Adipose tissue (tissue), 3 donors: ENCODE data around the gene EPHA10. TPM values are rescaled to one million over a fixed set of nuclear protein-coding genes. Genes with fewer than 3 reads are reported as not detected.

Source experiments
- H3K27ac ChIP-seq: one replicate; pipeline ENCODE4 v1.5.1; 2013; ENCODE audit warnings: low read depth, low read length
- WGBS, 3 donors: extraction: QIAGEN DNeasy Blood & Tissue Kit; methylation state at CpG; one replicate each; pipeline ENCODE4 v1.1.7; 2013; 5-methylcytosine and 5-hydroxymethylcytosine counted together
- polyA plus RNA-seq, 3 donors: library from polyadenylated mRNA; stranded (reverse); fragments of 200-250 nt; gene quantifications; one replicate each; pipeline ENCODE4 v1.2.3, GENCODE V29; 2013
- donor health status: healthy with polysubstance abuse.
- donor health status: Bipolar disorder and iron deficiency.
- donor health status: healthy.

Gene EPHA10
- polyA plus RNA-seq, 3 donors, result 0.04 to 2.0 (median 0.90) TPM

DNA sequence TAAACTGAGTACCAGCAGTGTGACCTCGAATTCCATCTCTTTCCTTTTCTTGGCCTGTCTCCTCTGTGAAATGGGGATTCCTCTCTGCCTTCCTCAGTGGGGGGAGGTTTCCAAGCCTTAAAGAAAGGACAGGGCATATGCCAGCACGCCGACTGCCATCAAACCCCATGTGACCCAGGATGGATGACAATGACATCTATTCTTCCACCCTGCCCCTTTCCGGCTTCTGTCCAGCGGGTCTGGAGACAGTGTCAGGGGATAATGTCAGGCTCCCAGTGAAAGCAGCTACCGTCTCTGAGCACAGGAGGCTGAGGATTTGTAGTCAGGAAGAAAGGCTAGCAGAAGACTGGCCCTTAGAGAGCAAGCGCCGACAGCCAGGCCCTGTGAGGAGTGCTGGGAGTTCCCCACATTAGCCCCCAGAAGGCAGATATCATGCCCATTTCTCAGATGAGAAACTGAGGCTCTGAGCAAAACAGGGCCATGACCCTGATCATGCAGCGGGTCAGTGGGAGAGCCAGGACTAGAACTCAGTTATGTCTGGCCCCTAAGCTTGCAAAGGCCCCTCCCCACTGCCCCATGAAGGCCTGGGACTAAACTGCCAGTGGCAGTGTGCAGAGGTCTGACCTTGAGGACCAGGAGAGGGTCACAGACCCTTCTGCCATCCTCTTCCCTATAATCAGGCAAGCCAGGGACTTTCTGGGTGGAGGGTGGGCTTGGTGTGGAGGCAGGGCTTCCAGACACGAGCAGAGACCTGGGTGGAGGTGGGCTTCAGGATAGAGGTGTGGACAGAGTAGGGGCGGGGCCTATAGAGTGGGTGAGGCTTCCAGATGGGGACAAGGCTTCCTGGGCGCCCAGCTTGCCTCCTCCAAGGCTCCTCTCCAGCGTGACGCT, 42.5 kb downstream of the EPHA10 start:
- WGBS, 3 donors, result 72 to 84% (median 80%) methylated on average over 14 of the region's 14 CpGs
- H3K27ac ChIP-seq, result no peak overlapping the region

DNA sequence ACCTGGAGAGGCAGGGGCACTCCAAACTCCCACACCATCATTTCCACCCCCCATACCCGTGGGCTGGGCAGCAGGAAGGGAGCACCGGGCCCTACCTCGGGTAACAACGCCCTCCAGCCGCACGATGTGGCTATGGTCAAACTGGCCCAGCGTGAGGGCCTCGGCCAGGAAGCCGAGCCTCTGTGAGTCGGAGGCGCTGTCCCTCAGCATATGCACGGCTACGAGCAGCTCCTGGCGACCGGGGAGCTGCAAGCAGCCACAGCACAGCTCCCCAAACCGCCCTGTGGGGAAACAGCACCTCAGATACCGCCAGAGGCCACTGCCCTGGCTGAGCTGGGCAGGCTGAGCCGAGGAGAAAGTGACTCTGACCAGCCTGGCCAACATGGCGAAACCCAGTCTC, 43.4 kb downstream of the EPHA10 start:
- 54 to 61% (median 57%) methylated on average over 19 of the region's 19 CpGs for WGBS, 3 donors
- H3K27ac ChIP-seq, result no peak overlapping the region

DNA sequence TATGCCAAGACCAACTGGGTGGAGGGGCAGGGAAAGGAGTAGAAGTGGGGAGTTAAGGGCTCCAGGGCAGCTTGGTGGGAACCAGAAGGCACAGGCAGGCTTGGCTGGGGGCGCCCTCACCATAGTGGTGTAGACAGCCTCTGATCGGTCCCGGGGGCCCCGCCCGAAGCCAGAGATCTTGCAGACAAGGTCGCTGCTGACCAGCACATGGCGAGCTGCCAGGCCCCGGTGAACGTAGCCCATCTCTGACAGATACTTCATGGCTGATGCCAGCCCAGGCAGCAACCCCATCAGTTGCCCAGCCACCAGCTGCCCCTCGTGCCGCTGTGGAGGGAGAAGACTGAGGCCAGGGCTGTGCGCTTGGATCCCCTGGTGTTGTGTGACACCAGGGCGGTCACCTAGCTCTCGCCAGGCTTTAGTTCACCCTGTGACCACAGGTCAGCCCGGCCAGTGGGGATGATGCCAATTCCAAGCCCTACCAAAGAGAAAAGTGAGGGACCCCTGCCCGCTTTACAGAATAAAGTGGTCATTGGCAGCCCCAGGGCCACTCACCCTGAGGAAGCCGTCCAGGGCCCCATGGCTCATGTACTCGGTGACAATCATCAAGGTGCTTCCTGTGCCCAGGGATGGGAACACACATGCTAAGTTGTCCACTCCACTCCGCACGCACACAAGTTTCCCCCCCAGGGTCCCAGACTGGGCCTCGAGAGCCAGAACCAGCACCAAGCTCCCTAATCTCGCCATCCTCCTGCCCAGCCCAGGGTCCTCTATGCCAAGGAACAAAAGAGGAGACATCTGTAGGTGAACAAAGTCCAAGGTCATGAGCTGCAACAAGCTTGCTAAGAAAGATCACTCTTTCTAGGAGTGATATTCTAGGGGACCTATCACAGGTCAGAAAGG, 44.4 kb downstream of the EPHA10 start:
- no peak overlapping the region for H3K27ac ChIP-seq
- 83 to 88% (median 86%) methylated on average over 22 of the region's 22 CpGs for WGBS, 3 donors

GRCh38 chr1:37719572-37720195, 45.2 kb downstream of the EPHA10 start:
- WGBS, 3 donors, result 72 to 89% (median 72%) methylated on average over 11 to 13 of the region's 13 CpGs
- H3K27ac ChIP-seq, result no peak overlapping the region

DNA sequence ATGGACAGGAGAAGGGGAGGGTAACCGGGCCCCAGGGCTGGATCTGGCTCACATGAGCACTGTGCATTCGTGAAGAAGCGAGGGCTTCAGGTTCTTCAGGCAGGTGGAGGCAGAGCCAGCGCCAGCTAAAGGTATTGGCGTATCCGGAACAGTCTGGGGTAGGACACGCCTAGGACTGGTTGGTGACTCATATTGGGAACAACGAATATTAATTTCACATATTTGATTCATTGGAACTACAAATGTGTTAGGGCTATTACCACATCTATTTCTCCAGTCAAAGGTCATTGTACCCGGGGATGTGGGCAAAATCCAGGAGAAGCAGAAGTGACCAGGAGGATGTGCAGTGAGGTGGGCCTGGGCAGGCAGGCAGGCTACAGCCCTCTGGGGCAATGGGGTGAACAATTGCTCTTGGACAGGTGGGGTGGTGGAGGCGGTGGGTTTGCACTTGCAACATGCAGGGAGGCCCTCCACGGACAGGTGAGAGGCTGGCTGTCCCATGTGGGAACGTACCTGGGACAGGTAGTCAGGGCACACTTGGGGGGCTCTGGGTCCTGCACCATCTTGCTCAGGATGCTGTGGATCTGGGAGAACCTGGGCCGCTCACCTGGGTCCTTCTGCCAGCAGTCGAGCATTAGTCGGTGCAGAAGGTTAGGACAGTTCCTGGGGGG, 45.9 kb downstream of the EPHA10 start:
- WGBS, 3 donors, result 88 to 95% (median 89%) methylated on average over 15 of the region's 15 CpGs
- H3K27ac ChIP-seq, result no peak overlapping the region

DNA sequence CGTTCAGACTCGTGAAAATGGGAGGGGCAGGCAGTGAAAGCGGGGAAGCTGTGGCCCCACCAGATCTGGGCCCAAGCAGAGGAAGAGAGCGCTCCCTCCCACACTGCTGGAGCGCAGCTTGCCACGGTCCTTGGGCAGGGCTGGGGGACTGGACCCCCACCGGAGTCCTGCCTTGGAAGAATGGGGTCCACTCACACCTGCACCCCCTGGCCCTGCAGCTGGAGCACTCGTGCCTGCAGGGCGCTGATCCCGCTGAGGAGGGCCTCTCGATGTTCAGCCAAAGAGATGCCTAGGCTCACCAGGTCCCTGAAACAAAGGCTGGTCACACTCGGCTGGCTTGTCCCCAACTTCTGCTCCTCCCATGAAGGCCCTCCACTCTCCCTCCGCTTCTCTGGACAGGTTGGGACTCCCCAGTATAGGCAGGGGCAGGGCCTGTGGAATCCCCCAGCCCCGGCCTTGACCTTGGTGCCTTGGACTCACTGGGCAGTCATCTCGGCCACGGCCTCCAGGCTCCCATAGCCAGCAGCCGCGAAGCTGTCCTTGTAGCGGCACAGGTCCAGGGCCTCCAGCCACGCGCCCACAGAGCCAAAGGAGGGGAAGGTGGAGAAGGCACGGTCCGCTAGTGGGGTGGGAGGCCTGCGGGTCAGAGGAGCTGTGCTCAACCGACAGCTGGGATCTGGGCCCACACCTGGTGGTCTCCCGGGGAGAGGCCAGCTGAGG, 46.6 kb downstream of the EPHA10 start:
- WGBS, 3 donors, result 81 to 88% (median 84%) methylated on average over 25 to 26 of the region's 26 CpGs
- no peak overlapping the region for H3K27ac ChIP-seq

DNA sequence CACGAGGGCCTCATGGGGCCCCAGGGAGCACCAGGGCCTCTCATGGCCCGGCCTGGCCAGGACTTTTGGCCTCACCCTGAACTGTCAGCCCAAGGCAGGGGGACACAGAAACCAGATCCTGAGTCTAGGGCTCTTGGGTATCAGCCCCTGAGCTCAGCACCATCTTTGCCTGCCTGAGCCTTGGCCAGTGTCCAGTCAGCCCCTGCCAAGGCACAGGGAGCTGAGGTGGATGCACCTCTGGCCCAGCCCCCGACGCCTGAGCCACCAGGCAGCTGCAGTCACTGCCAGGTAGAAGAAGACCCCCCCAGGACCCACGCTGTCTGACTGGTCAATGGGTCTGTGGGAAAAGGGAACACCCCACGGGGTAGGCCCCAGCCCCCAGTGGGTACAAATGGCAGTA, 47.3 kb downstream of the EPHA10 start:
- WGBS, 3 donors, result 79 to 85% (median 79%) methylated on average over 6 of the region's 6 CpGs

DNA sequence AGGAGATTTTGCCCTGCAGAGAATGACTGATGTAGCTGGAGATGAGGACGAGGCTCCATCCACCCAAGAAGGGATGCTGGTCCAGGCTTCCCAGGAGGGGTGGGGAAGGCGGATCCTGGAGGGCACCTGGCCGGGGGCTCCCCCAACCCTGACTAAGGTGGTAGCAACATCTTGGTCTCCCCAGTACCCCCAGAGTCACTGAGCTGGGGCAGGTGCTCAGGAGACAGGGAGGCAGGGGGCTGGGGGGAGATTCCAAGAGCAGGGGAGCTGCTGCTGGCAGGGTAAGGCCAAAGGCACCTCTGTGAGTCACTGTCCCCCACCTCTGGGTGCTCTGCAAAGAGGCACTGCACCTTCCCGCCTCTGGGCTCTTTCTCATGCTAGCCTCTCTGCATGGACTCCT, 48.6 kb downstream of the EPHA10 start:
- H3K27ac ChIP-seq, result no peak overlapping the region
- 79 to 81% (median 81%) methylated on average over 4 of the region's 4 CpGs for WGBS, 3 donors

More for the DNA sequence above, 47.3 kb downstream of the EPHA10 start:
- H3K27ac ChIP-seq, result no peak overlapping the region

GRCh38 chr1:37714689-37715088, 50.2 kb downstream of the EPHA10 start:
- no peak overlapping the region for H3K27ac ChIP-seq
- WGBS, 3 donors, result 79 to 89% (median 80%) methylated on average over 4 of the region's 4 CpGs

DNA sequence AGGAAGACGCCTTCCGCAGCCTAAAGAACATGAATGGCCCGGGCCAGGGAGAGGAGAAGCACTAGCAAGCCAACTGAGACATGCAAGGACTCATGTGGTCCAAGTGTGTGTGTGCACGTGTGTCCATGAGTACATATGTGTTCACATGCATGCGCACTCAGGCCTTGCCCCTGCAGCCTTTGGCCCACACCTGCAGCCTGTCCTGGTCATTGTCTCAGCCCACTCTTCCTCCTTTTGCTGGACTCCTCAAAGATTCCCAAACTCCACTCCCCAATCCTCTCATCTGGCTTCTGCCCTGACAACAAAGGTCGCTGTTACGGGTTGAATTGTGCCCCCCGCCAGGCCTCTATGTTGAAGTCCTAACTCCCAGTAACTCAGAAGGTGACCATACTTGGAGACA, 50.7 kb downstream of the EPHA10 start:
- WGBS, 3 donors, result 81 to 89% (median 86%) methylated on average over 8 of the region's 8 CpGs
- H3K27ac ChIP-seq, result no peak overlapping the region

GRCh38 chr1:37708471-37708870, 56.4 kb downstream of the EPHA10 start:
- H3K27ac ChIP-seq, result no peak overlapping the region
- WGBS, 3 donors, result 87 to 95% (median 94%) methylated on average over 4 of the region's 4 CpGs

- no peak overlapping the region for H3K27ac ChIP-seq
- WGBS, 3 donors, result 83 to 93% (median 85%) methylated on average over 8 of the region's 8 CpGs
These were observed 59.5 kb downstream of the EPHA10 start for GRCh38 chr1:37705399-37705798.

DNA sequence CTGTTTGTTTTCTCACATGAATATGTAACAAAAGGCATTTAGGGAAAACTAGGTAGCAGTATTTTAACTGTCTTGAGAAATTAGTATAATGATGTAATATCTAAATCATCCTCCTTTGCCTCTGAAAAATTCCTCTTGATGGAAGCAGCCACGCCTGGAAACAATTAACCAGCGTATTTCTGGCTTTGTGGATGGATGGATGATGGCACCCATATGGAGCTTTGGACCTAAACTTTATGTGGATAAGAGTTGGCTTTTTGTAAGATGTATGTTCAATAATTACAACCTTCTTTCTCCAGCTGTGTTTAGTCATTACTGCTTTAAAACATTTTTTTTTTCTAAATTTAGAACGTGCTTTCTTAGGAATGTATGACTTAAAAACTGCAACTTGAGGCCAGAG, 60.0 kb downstream of the EPHA10 start:
- 75 to 89% (median 81%) methylated on average over 3 of the region's 3 CpGs for WGBS, 3 donors
- H3K27ac ChIP-seq, result no peak overlapping the region

DNA sequence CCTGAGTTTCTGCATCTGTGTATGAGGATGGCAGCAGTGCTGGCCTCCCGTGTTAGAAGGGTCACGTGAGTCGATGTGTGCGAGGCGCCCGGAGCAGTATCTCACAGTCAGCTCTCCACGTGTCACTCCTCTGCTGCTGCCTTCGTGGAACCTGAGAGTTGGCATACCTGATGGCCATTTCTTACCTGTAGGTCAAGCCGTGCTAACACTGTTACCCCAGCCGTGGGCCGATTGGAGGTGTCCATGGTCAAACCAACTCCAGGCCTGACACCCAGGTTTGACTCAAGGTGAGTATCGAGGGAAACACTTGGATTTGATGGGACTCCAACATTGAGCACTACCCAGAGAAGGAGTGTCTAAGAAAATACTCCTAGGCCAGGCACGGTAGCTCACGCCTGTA, 61.9 kb downstream of the EPHA10 start:
- no peak overlapping the region for H3K27ac ChIP-seq

DNA sequence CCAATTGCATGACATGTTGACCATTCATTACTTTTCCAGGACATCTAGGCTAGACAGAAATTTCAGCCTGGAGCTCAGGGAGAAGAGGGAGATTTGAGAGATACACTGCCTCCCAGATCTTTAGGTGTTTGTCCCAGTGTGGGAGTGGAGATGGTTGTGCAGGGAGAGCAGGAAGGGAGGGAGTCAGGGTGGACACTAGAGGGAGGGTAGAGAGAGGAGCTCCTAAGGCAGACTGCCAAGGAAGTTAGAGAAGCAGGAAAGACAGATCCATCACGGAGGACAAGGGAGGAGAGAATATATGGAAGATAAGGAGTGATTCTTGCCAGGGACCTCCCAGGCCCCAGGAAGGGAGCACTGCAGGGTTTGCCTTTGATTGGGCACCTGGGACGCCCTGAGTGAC, 63.9 kb downstream of the EPHA10 start:
- H3K27ac ChIP-seq, result no peak overlapping the region
- WGBS, 3 donors, result 57 to 61% (median 58%) methylated on average over 2 of the region's 2 CpGs

More for the DNA sequence above, 61.9 kb downstream of the EPHA10 start:
- 93 to 99% (median 97%) methylated on average over 14 of the region's 14 CpGs for WGBS, 3 donors

DNA sequence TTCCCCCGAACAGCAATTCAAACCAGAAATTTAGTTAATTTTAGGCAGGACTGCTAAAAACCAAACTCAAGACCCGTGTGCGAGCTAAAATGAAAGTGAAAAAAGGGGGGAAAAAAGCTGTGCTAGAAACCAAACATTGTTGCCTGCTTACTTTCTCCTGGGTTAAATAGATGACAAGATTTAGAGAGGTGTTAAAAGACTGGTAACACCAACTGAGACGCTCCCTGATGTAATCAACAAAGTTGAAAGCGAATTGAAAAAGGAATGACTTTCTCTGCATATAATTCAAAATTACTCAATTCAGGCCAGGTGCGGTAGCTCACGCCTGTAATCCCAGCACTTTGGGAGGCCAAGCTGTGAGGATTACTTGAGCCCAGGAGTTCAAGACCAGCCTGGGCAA, 65.8 kb downstream of the EPHA10 start:
- no peak overlapping the region for H3K27ac ChIP-seq
- 88 to 99% (median 95%) methylated on average over 7 of the region's 7 CpGs for WGBS, 3 donors

- 80 to 97% (median 94%) methylated on average over 2 of the region's 2 CpGs for WGBS, 3 donors
These were observed 67.2 kb downstream of the EPHA10 start for GRCh38 chr1:37697737-37698136.

GRCh38 chr1:37697090-37697489, 67.8 kb downstream of the EPHA10 start:
- no peak overlapping the region for H3K27ac ChIP-seq
- 70 to 94% (median 85%) methylated on average over 2 of the region's 2 CpGs for WGBS, 3 donors

More at GRCh38 chr1:37697737-37698136, 67.2 kb downstream of the EPHA10 start:
- H3K27ac ChIP-seq, result no peak overlapping the region
